A549 (cell line): Measurements from ENCODE around the gene TRIM27. TPM values are rescaled to one million over a fixed set of nuclear protein-coding genes. Genes with fewer than 3 reads are reported as not detected.

Experiments used
- ATAC-seq, 2 experiments: fragments of 200-7000 bp in 1 of 2; fragments of >200 bp in 1 of 2; cut with Nextera tagmentation in 1 of 2; cut with Tn5 transposase in 1 of 2; 3 replicates each; pipeline versions ENCODE4 v1.8.0 to v1.9.1; 2018 to 2020; ENCODE audit warnings: mild to moderate bottlenecking in 1 of 2, moderate library complexity in 1 of 2
- CTCF ChIA-PET: fragments of 300-600 bp; sonication (Branson Sonifier 250); formaldehyde crosslinking; extraction: SDS; loops from one replicate; lab custom pipeline; 2021; ENCODE audit warnings: antibody characterized with exemption, inconsistent platforms; lab: Yijun Ruan, JAX
- POLR2A ChIA-PET: fragments of 350-600 bp; formaldehyde crosslinking; extraction: SDS; loops from one replicate; lab custom pipeline; 2021; ENCODE audit warnings: antibody characterized with exemption, inconsistent platforms; lab: Yijun Ruan, JAX
- DNase-seq, 2 experiments: peaks; one replicate each; pipeline versions ENCODE4 v3.0.0 to v3.0.0-alpha.2; 2011 to 2016; ENCODE audit warnings: low read depth in 1 of 2, low spot score in 1 of 2
- FAIRE-seq: peaks from 2 replicates; lab custom pipeline; 2011; peaks lifted over from hg19 to GRCh38; lab: Jason Lieb, UNC
- H3K27ac ChIP-seq, 2 experiments: fragments of >200 bp; sonication (Bioruptor Twin); formaldehyde crosslinking; 3 replicates each; pipeline ENCODE4 v1.5.1; 2016 to 2017
- H3K4me1 ChIP-seq: fragments of >200 bp; sonication (Bioruptor Twin); formaldehyde crosslinking; 3 replicates; pipeline ENCODE4 v1.6.1; 2016
- H3K4me2 ChIP-seq: fragments of >200 bp; sonication (Bioruptor Twin); formaldehyde crosslinking; 3 replicates; pipeline ENCODE4 v1.6.1; 2016
- H3K4me3 ChIP-seq: fragments of >200 bp; sonication (Bioruptor Twin); formaldehyde crosslinking; 3 replicates; pipeline ENCODE4 v1.5.1; 2016
- H3K9me3 ChIP-seq: fragments of >200 bp; sonication (Bioruptor Twin); formaldehyde crosslinking; 3 replicates; pipeline ENCODE4 v1.6.1; 2016
- CBX2 ChIP-seq: fragments of 200-600 bp; sonication (generic); IDR thresholded peaks from 2 replicates; pipeline ENCODE4 v1.6.1; 2016; ENCODE audit warnings: low read depth, mild to moderate bottlenecking, borderline replicate concordance
- CEBPB ChIP-seq, 2 experiments: fragments of >200 bp in 1 of 2; sonication (Bioruptor Twin) in 1 of 2; formaldehyde crosslinking in 1 of 2; IDR thresholded peaks; 2 replicates each; pipeline ENCODE4 v1.6.1; 2012 to 2016
- CHD2 ChIP-seq: fragments of 150-350 bp; IDR thresholded peaks from 2 replicates; pipeline ENCODE4 v1.6.1; 2014; ENCODE audit warnings: low read length; ENCODE audit not compliant: partially characterized antibody
- CHD4 ChIP-seq: fragments of 200-600 bp; sonication (generic); IDR thresholded peaks from 2 replicates; pipeline ENCODE4 v1.6.1; 2016; ENCODE audit warnings: antibody characterized with exemption, mild to moderate bottlenecking, borderline replicate concordance
- ESRRA ChIP-seq: fragments of 150-350 bp; IDR thresholded peaks from 2 replicates; pipeline ENCODE4 v1.6.1; 2014; ENCODE audit warnings: mild to moderate bottlenecking, low read length, borderline replicate concordance
- FOSL2 ChIP-seq, 2 experiments: fragments of 450-650 bp in 1 of 2; fragments of >200 bp in 1 of 2; sonication (Bioruptor Twin) in 1 of 2; formaldehyde crosslinking; IDR thresholded peaks; 2 replicates each; pipeline versions ENCODE4 v1.5.0 to v1.6.1; 2016 to 2020; ENCODE audit warnings: mild to moderate bottlenecking in 1 of 2, moderate library complexity in 1 of 2
- FOXS1 ChIP-seq: fragments of 250-450 bp; sonication (Bioruptor Pico); IDR thresholded peaks from 2 replicates; pipeline ENCODE4 v1.5.0; 2020; ENCODE audit warnings: mild to moderate bottlenecking, moderate library complexity
- GATA3 ChIP-seq: IDR thresholded peaks from 2 replicates; pipeline ENCODE4 v1.6.1; 2012; ENCODE audit warnings: borderline replicate concordance
- JUN ChIP-seq, 2 experiments: fragments of >200 bp; sonication (Bioruptor Twin); formaldehyde crosslinking; IDR thresholded peaks; 2 replicates in 1 of 2; 3 replicates in 1 of 2; pipeline ENCODE4 v1.6.1; 2016 to 2017
- JUNB ChIP-seq: fragments of >200 bp; sonication (Bioruptor Twin); formaldehyde crosslinking; IDR thresholded peaks from 2 replicates; pipeline ENCODE4 v1.6.1; 2016
- MAFK ChIP-seq: fragments of 450-650 bp; IDR thresholded peaks from 2 replicates; pipeline ENCODE4 v1.6.1; 2014; ENCODE audit not compliant: partially characterized antibody
- NR3C1 ChIP-seq: fragments of >200 bp; sonication (Bioruptor Twin); formaldehyde crosslinking; IDR thresholded peaks from 3 replicates; pipeline ENCODE4 v1.6.1; 2017
- POLR2A ChIP-seq: IDR thresholded peaks from 2 replicates; pipeline ENCODE4 v1.6.1; 2012; ENCODE audit warnings: mild to moderate bottlenecking, low read length
- RCOR1 ChIP-seq: fragments of 150-350 bp; IDR thresholded peaks from 2 replicates; pipeline ENCODE4 v1.6.1; 2014; ENCODE audit warnings: antibody characterized with exemption, low read length, low read depth
- RFX5 ChIP-seq: fragments of 450-650 bp; IDR thresholded peaks from 2 replicates; pipeline ENCODE4 v1.7.1; 2014; ENCODE audit warnings: antibody characterized with exemption, mild to moderate bottlenecking, moderate library complexity
- ZNF302 ChIP-seq: fragments of 250-450 bp; sonication (Bioruptor Pico); IDR thresholded peaks from 2 replicates; pipeline ENCODE4 v1.9.0; 2021; ENCODE audit warnings: inconsistent platforms, mild to moderate bottlenecking, moderate library complexity
- ZSCAN20 ChIP-seq: fragments of 250-450 bp; sonication (Bioruptor Pico); IDR thresholded peaks from 2 replicates; pipeline ENCODE4 v1.8.0; 2022; ENCODE audit warnings: mild to moderate bottlenecking, moderate library complexity
- WGBS: methylation state at CpG from one replicate; pipeline ENCODE4 v1.1.6; 2017; ENCODE audit errors: missing lambda C conversion rate; 5-methylcytosine and 5-hydroxymethylcytosine counted together
- polyA plus RNA-seq, 4 experiments: library from polyadenylated mRNA; depleted of rRNA in 3 of 4; stranded (reverse); fragments of >200 nt; fragmentation: RNase III in 1 of 4; extraction: RNeasy Plus Mini Kit Qiagen cat#74134 plus additional on column Dnase treatment in 1 of 4; gene quantifications; 2 replicates in 3 of 4; 3 replicates in 1 of 4; pipeline ENCODE4 v1.2.3, GENCODE V29; 2011 to 2017
- TF ChIP-seq, protein P1 (sequence below): IDR thresholded peaks from 2 replicates; pipeline ENCODE4 v1.6.1; 2012
- TF ChIP-seq, protein P2 (sequence below): fragments of 250-450 bp; sonication (Bioruptor Pico); IDR thresholded peaks from 2 replicates; pipeline ENCODE4 v1.5.0; 2021; ENCODE audit warnings: mild to moderate bottlenecking, moderate library complexity, borderline replicate concordance
- TF ChIP-seq, protein P3 (sequence below): IDR thresholded peaks from 2 replicates; pipeline ENCODE4 v1.6.1; 2012
- TF ChIP-seq, protein P4 (sequence below): IDR thresholded peaks from 2 replicates; pipeline ENCODE4 v1.6.1; 2012; ENCODE audit warnings: low read depth, borderline replicate concordance
- TF ChIP-seq, protein P5 (sequence below): fragments of 200-600 bp; sonication (generic); IDR thresholded peaks from 2 replicates; pipeline ENCODE4 v1.6.1; 2016; ENCODE audit warnings: antibody characterized with exemption, mild to moderate bottlenecking, moderate library complexity
- TF ChIP-seq, protein P6 (sequence below): fragments of >200 bp; sonication (Bioruptor Twin); formaldehyde crosslinking; IDR thresholded peaks from 3 replicates; pipeline ENCODE4 v1.6.1; 2016

Gene TRIM27
- polyA plus RNA-seq, 2 of the 4 experiments (the other 2 are of a cell fraction) = 27.8 to 50.1 TPM

DNA sequence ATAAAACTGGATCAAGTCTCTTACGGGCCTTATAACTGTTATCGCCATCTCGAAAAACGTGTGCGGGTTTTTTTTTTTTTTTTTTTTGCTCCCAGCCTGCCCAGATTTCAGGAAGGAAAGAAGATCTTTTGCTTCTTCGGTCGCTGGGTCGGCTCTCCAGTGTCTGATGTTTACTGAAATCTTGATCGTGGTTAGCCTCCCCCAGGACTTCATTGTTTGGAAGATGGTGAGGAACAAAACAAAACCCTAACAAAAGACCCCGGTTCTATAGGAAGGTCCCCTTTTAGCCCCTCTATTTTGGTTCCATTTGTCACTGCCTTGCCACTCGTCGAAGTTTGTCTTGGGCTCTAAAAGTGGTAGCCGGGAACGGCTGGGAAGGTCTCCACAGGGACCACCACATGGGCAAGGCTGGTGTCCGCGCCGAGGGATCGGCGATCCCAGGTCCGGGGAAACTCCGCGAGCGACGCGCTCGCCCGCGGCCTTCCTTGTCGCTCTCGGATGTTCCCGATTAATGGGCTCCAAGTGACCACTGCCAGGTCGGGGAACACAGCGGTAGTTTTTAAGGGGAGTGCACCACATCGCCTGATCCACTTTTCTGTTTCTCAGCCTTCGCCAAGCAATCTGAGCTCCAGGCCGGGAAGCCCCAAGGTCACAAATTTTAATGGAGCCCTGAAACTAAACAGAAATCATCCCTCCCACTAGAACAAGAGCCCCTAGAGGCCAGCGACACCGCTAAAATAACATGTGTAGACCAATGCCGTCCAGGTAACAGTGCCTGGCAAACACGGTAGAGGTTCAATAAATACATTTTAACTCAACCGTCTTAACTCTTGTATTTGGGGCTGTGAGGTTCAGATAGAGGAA, 27.0 kb downstream of the TRIM27 start (continued):
- TF ChIP-seq JUNB = no peak

DNA sequence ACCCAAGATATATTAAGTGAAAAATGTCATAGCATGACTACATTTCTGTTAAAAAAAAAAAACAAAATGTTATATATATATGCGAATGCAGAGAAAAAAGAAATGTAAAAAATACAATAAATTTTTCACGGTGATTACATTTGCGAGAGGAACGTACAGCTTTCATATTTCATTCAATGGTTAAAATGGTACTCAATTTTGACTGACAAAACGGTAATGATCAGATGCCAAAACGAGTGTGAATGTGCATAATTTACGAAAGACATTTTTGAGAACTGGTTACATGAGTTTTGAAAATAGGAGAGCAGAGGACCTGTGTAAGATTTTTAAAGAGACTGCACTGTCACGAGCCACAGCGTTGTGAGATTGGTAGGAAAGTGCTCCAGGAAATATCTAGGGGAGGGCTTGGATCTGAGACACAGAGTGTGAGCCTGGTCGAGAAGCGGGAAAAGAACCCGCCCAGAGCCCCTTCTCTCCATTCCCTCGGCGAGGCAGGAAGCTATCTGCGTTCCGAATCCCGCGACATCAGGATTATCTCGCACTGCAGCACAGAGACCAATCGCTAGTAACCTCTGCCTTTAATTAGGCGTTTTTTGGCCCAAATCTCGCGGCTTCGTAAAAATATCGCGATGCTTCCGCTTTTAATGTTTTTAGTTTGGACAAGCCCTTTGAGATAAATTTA, 28.5 kb downstream of the TRIM27 start:
- DNase-seq (peak; percentile 87 to 94), ATAC-seq (peak; percentile 88 to 91)
- POLR2A ChIA-PET = interaction anchor here (0.6 to 3.1 kb wide), 18 partner anchors 10 to 1005 kb away, joined by 3 to 28 read pairs (median 5); partner anchors contain the start of gene TRIM27

DNA sequence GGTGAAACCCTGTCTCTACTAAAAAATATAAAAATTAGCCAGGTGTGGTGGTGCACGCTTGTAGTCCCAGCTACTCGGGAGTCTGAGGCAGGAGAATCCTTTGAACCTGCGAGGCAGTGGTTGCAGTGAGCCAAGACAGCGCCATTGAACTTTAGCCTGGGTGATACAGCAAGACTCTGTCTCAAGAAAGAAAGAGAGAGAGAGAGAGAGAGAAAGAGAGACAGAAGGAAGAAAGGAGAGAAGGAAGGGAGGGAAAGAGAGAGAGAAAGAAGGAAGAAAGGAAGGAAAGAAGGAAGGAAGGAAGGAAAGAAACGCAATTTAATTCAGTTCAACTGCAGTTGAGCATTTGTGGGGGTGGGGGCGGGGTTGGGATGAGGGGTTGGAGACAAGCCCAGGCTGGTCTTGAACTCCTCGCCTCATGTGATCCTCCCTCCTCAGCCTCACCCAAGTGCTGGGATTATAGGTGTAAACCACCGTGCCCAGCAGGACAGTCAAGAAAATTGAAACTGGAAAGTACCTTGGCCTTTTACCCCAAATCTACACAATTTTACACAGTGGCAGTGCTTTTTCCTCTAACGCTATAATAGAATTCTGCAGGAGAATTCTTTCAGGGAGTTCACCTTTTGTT, 30.5 kb downstream of the TRIM27 start:
- ATAC-seq (no peak), FAIRE-seq (no peak), DNase-seq (no peak)
- TF ChIP-seq, protein P1, sequence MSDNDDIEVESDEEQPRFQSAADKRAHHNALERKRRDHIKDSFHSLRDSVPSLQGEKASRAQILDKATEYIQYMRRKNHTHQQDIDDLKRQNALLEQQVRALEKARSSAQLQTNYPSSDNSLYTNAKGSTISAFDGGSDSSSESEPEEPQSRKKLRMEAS = no peak
- TF ChIP-seq, protein P2, sequence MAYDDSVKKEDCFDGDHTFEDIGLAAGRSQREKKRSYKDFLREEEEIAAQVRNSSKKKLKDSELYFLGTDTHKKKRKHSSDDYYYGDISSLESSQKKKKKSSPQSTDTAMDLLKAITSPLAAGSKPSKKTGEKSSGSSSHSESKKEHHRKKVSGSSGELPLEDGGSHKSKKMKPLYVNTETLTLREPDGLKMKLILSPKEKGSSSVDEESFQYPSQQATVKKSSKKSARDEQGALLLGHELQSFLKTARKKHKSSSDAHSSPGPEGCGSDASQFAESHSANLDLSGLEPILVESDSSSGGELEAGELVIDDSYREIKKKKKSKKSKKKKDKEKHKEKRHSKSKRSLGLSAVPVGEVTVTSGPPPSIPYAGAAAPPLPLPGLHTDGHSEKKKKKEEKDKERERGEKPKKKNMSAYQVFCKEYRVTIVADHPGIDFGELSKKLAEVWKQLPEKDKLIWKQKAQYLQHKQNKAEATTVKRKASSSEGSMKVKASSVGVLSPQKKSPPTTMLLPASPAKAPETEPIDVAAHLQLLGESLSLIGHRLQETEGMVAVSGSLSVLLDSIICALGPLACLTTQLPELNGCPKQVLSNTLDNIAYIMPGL = no peak
- TF ChIP-seq MAFK (no peak), CHD4 (no peak), ZSCAN20 (CRISPR knock-in tag) (no peak), ZNF302 (CRISPR knock-in tag) (no peak), RCOR1 (no peak), CEBPB (IDR thresholded peaks at IDR 0.05) (no peak)
- TF ChIP-seq, protein P3, sequence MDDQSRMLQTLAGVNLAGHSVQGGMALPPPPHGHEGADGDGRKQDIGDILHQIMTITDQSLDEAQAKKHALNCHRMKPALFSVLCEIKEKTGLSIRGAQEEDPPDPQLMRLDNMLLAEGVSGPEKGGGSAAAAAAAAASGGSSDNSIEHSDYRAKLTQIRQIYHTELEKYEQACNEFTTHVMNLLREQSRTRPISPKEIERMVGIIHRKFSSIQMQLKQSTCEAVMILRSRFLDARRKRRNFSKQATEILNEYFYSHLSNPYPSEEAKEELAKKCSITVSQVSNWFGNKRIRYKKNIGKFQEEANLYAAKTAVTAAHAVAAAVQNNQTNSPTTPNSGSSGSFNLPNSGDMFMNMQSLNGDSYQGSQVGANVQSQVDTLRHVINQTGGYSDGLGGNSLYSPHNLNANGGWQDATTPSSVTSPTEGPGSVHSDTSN = no peak
- Histone ChIP-seq H3K9me3 (no peaks in the 10 kb centered on the region), H3K4me2 (no peak overlapping the region), H3K4me1 (no peaks in the 10 kb centered on the region), H3K27ac (no peak overlapping the region), H3K4me3 (no peak overlapping the region)
- ChIA-PET POLR2A (no interaction called here), CTCF (interaction anchor here (0.6 to 1.0 kb wide), 2 partner anchors 123 to 150 kb away, joined by 3 read pairs; no protein-coding TSS in a partner anchor)
- WGBS = 68% methylated on average over 8 of the region's 9 CpGs

More for the DNA sequence above, 28.5 kb downstream of the TRIM27 start:
- TF ChIP-seq GATA3 (no peak; the same call in 1 of the 2 replicates), MAFK (peak; percentile 7), JUN (IDR thresholded peaks at IDR 0.05) (peak in 1 of 2 experiments; percentile 46; a peak in 4 of 5 replicates), CHD2 (peak; percentile 94), FOXS1 (CRISPR knock-in tag) (no peak), NR3C1 (no peak), FOSL2 (IDR thresholded peaks at IDR 0.05) (no peak), FOSL2 (CRISPR knock-in tag; IDR thresholded peaks at IDR 0.05) (no peak), CBX2 (no peak), POLR2A (peak; percentile 59), JUNB (no peak), ESRRA (no peak), RFX5 (no peak)
- TF ChIP-seq, protein P4, sequence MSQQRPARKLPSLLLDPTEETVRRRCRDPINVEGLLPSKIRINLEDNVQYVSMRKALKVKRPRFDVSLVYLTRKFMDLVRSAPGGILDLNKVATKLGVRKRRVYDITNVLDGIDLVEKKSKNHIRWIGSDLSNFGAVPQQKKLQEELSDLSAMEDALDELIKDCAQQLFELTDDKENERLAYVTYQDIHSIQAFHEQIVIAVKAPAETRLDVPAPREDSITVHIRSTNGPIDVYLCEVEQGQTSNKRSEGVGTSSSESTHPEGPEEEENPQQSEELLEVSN = peak; percentile 59
- TF ChIP-seq, protein P5, sequence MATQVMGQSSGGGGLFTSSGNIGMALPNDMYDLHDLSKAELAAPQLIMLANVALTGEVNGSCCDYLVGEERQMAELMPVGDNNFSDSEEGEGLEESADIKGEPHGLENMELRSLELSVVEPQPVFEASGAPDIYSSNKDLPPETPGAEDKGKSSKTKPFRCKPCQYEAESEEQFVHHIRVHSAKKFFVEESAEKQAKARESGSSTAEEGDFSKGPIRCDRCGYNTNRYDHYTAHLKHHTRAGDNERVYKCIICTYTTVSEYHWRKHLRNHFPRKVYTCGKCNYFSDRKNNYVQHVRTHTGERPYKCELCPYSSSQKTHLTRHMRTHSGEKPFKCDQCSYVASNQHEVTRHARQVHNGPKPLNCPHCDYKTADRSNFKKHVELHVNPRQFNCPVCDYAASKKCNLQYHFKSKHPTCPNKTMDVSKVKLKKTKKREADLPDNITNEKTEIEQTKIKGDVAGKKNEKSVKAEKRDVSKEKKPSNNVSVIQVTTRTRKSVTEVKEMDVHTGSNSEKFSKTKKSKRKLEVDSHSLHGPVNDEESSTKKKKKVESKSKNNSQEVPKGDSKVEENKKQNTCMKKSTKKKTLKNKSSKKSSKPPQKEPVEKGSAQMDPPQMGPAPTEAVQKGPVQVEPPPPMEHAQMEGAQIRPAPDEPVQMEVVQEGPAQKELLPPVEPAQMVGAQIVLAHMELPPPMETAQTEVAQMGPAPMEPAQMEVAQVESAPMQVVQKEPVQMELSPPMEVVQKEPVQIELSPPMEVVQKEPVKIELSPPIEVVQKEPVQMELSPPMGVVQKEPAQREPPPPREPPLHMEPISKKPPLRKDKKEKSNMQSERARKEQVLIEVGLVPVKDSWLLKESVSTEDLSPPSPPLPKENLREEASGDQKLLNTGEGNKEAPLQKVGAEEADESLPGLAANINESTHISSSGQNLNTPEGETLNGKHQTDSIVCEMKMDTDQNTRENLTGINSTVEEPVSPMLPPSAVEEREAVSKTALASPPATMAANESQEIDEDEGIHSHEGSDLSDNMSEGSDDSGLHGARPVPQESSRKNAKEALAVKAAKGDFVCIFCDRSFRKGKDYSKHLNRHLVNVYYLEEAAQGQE = peak; percentile 94
- TF ChIP-seq, protein P6, sequence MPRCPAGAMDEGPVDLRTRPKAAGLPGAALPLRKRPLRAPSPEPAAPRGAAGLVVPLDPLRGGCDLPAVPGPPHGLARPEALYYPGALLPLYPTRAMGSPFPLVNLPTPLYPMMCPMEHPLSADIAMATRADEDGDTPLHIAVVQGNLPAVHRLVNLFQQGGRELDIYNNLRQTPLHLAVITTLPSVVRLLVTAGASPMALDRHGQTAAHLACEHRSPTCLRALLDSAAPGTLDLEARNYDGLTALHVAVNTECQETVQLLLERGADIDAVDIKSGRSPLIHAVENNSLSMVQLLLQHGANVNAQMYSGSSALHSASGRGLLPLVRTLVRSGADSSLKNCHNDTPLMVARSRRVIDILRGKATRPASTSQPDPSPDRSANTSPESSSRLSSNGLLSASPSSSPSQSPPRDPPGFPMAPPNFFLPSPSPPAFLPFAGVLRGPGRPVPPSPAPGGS = peak; percentile 61; the same call in 1 of the 3 replicates
- TF ChIP-seq, all 56 proteins: peak for 7
- FAIRE-seq = no peak
- H3K4me3 ChIP-seq = peak overlapping the region; percentile 68
- 13% methylated on average over 27 of the region's 27 CpGs for WGBS
- H3K4me1 ChIP-seq = no peaks in the 10 kb centered on the region
- peak overlapping the region; percentile 75 for H3K4me2 ChIP-seq
- CTCF ChIA-PET = interaction anchor here (0.9 to 1.0 kb wide), 5 partner anchors 11 to 100 kb away, joined by 3 read pairs; no protein-coding TSS in a partner anchor
- H3K9me3 ChIP-seq = no peaks in the 10 kb centered on the region
- H3K27ac ChIP-seq = peak overlapping the region; percentile 86 to 92
